Activated naive CD4-positive, alpha-beta T cell treated with anti-CD3 and anti-CD28 coated beads, Interleukin-2, amount 50 U/mL, for 72 hours (primary cell): ENCODE measurements around the gene INF2. TPM values are rescaled to one million over a fixed set of nuclear protein-coding genes. Genes with fewer than 3 reads are reported as not detected.
"Not testable (repeated sequence)": the region's sequence is repeated elsewhere in the genome, so short reads cannot be mapped to it uniquely, and the experiment has no call there.

Experiments
- ATAC-seq, 2 donors: fragments of 150-1000 bp; cut with Tn5 transposase; 2 replicates each; pipeline ENCODE4 v1.10.0; 2021; ENCODE audit warnings: mild to moderate bottlenecking in 2 of 2, moderate library complexity in 2 of 2
- DNase-seq, 2 donors: peaks; one replicate each; pipeline ENCODE4 v3.0.0; 2021 to 2022; ENCODE audit warnings: low spot score in 2 of 2
- H3K27ac Mint-ChIP-seq, 2 donors: one replicate each; pipeline ENCODE4 v1.8.0; 2022; ENCODE audit warnings: mild to moderate bottlenecking in 2 of 2, mixed read lengths in 2 of 2
- H3K36me3 Mint-ChIP-seq, 2 donors: one replicate each; pipeline ENCODE4 v1.8.0; 2022; ENCODE audit warnings: mixed read lengths in 2 of 2
- H3K9me3 Mint-ChIP-seq, 2 donors: one replicate each; pipeline ENCODE4 v1.8.0; 2022; ENCODE audit warnings: mixed read lengths in 2 of 2
- total RNA-seq, 2 donors: library from RNA; stranded (reverse); gene quantifications; one replicate each; pipeline ENCODE4 v1.2.3, GENCODE V29; 2022

INF2 gene
- total RNA-seq, 2 donors from 2014 or later, result 48.6 to 82.7 TPM

- not testable (repeated sequence) for ATAC-seq, H3K9me3 Mint-ChIP-seq, DNase-seq, H3K36me3 Mint-ChIP-seq, H3K27ac Mint-ChIP-seq
Measured at GRCh38 chr14:104653130-104653920, 36.1 kb upstream of the INF2 start.

GRCh38 chr14:104654119-104654518, 35.3 kb upstream of the INF2 start:
- ATAC-seq (no peak), DNase-seq (no peak)
- H3K9me3 Mint-ChIP-seq, result no peaks in the 10 kb centered on the region
- peaks cover 0 to 6% of the 10 kb centered on the region in 2 donors for H3K36me3 Mint-ChIP-seq
- H3K27ac Mint-ChIP-seq, result no peak overlapping the region

- DNase-seq, result no peak
- Mint-ChIP-seq H3K9me3 (no peaks in the 10 kb centered on the region), H3K27ac (no peak overlapping the region), H3K36me3 (peaks cover 0 to 6% of the 10 kb centered on the region in 2 donors)
- ATAC-seq, result no peak
Measured at GRCh38 chr14:104655128-104655848, 34.1 kb upstream of the INF2 start.

GRCh38 chr14:104656014-104656714, 33.3 kb upstream of the INF2 start:
- Mint-ChIP-seq H3K9me3 (no peaks in the 10 kb centered on the region), H3K36me3 (peaks cover 0 to 6% of the 10 kb centered on the region in 2 donors), H3K27ac (no peak overlapping the region)
- DNase-seq (no peak), ATAC-seq (no peak)

- no peaks in the 10 kb centered on the region for H3K9me3 Mint-ChIP-seq
- ATAC-seq (no peak), DNase-seq (no peak)
- H3K36me3 Mint-ChIP-seq, result peaks cover 0 to 11% of the 10 kb centered on the region in 2 donors
- H3K27ac Mint-ChIP-seq, result no peak overlapping the region
Measured at GRCh38 chr14:104657101-104657524, 32.3 kb upstream of the INF2 start.

GRCh38 chr14:104657563-104658324, 31.7 kb upstream of the INF2 start:
- DNase-seq, result no peak
- no peak for ATAC-seq
- Mint-ChIP-seq H3K27ac (peak overlapping the region in 1 of 2 donors; percentile 20), H3K36me3 (peaks cover 0 to 6% of the 10 kb centered on the region in 2 donors), H3K9me3 (no peaks in the 10 kb centered on the region)

GRCh38 chr14:104658325-104658712, 31.1 kb upstream of the INF2 start:
- DNase-seq (no peak), ATAC-seq (no peak)
- Mint-ChIP-seq H3K27ac (peak overlapping the region in 1 of 2 donors; percentile 20), H3K36me3 (peaks cover 0 to 5% of the 10 kb centered on the region in 2 donors), H3K9me3 (no peaks in the 10 kb centered on the region)

- no peak for DNase-seq
- no peak overlapping the region for H3K27ac Mint-ChIP-seq
- H3K36me3 Mint-ChIP-seq, result peaks cover 0 to 5% of the 10 kb centered on the region in 2 donors
- H3K9me3 Mint-ChIP-seq, result no peaks in the 10 kb centered on the region
- no peak for ATAC-seq
Measured at GRCh38 chr14:104659146-104659545, 30.3 kb upstream of the INF2 start.

GRCh38 chr14:104659764-104660523, 29.5 kb upstream of the INF2 start:
- no peaks in the 10 kb centered on the region for H3K9me3 Mint-ChIP-seq
- H3K36me3 Mint-ChIP-seq, result peaks cover 0 to 5% of the 10 kb centered on the region in 2 donors
- no peak for DNase-seq

GRCh38 chr14:104660597-104660996, 28.8 kb upstream of the INF2 start:
- Mint-ChIP-seq H3K9me3 (no peaks in the 10 kb centered on the region), H3K36me3 (peaks cover 0 to 5% of the 10 kb centered on the region in 2 donors), H3K27ac (no peak overlapping the region)
- ATAC-seq (no peak), DNase-seq (no peak)

More at GRCh38 chr14:104659764-104660523, 29.5 kb upstream of the INF2 start:
- H3K27ac Mint-ChIP-seq, result no peak overlapping the region
- ATAC-seq, result peak in 1 of 2 donors; percentile 13

GRCh38 chr14:104661086-104661485, 28.3 kb upstream of the INF2 start:
- Mint-ChIP-seq H3K27ac (no peak overlapping the region), H3K9me3 (no peaks in the 10 kb centered on the region), H3K36me3 (peaks cover 0 to 5% of the 10 kb centered on the region in 2 donors)
- DNase-seq, result no peak
- ATAC-seq, result no peak

- H3K27ac Mint-ChIP-seq, DNase-seq, H3K9me3 Mint-ChIP-seq, H3K36me3 Mint-ChIP-seq, ATAC-seq: not testable (repeated sequence)
Measured at GRCh38 chr14:104661528-104662157, 27.8 kb upstream of the INF2 start.

GRCh38 chr14:104662472-104662871, 26.9 kb upstream of the INF2 start:
- not testable (repeated sequence) for H3K36me3 Mint-ChIP-seq, H3K9me3 Mint-ChIP-seq, DNase-seq, H3K27ac Mint-ChIP-seq, ATAC-seq

- Mint-ChIP-seq H3K9me3 (no peaks in the 10 kb centered on the region), H3K36me3 (peaks cover 0 to 5% of the 10 kb centered on the region in 2 donors), H3K27ac (no peak overlapping the region)
- DNase-seq (no peak), ATAC-seq (no peak)
Measured at GRCh38 chr14:104664107-104664506, 25.3 kb upstream of the INF2 start.

GRCh38 chr14:104664588-104664987, 24.8 kb upstream of the INF2 start:
- H3K9me3 Mint-ChIP-seq, result no peaks in the 10 kb centered on the region
- no peak for DNase-seq
- no peak overlapping the region for H3K27ac Mint-ChIP-seq
- H3K36me3 Mint-ChIP-seq, result peaks cover 0 to 5% of the 10 kb centered on the region in 2 donors
- no peak for ATAC-seq
